Gastrocnemius medialis (tissue), 4 donors: ENCODE measurements around the gene SEPHS2.

Experiments
- POLR2A ChIP-seq, 2 donors: fragments of 450-650 bp; IDR thresholded peaks; one replicate each; pipeline ENCODE4 v1.6.1; 2017; ENCODE audit warnings: antibody characterized with exemption in 2 of 2, mild to moderate bottlenecking in 2 of 2, moderate library complexity in 2 of 2
- TF ChIP-seq, protein P1 (sequence below), 5 experiments: fragments of 450-650 bp in 3 of 5; fragments of 200-600 bp in 2 of 5; sonication (generic) in 2 of 5; IDR thresholded peaks in 4 of 5; conservative IDR thresholded peaks in 1 of 5; 1 replicate in 4 of 5; 2 replicates in 1 of 5; pipeline ENCODE4 v1.5.1; 2016 to 2019; ENCODE audit warnings: antibody characterized with exemption in 5 of 5, mild to moderate bottlenecking in 3 of 5, moderate library complexity in 3 of 5

DNA sequence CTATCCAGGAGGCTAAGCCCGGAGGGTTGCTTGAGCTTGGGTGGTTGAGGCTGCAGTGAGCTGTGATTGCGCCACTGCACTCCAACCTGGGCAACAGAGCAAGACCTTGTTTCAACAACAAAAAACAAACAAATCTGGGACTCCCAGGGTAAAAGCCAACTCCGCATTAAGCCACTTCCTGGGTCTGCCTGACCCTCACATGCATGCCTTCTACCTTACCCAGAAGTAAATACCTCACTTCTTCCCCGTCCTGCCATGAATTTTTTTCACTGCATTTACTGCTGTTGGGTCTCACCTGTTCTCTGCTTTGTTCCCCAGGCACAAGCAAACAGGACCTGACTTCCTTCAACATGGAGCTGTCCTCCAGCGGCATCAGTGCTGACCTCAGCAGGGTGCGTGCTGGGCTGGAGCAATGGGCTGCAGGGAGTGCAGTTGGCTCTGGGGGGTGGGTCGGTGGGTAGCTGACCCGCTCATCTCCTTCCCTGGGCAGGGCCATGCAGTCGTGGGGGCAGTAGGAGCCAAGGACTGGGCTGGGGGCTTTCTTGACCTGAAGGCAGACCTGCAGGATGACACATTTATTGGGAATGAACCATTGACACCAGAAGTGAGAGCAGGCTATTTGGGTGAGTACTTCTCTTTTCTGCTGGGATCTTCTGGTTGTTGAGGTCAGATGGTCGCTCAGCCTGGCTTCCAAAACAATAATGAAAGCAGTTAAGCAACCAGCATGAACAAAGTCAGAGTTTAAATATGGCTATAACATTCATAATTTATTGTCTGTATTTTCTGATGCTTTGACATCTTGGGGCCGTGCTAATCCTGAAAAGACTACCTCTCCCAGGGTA is 43.3 kb upstream of the SEPHS2 start:
- TF ChIP-seq, protein P1, sequence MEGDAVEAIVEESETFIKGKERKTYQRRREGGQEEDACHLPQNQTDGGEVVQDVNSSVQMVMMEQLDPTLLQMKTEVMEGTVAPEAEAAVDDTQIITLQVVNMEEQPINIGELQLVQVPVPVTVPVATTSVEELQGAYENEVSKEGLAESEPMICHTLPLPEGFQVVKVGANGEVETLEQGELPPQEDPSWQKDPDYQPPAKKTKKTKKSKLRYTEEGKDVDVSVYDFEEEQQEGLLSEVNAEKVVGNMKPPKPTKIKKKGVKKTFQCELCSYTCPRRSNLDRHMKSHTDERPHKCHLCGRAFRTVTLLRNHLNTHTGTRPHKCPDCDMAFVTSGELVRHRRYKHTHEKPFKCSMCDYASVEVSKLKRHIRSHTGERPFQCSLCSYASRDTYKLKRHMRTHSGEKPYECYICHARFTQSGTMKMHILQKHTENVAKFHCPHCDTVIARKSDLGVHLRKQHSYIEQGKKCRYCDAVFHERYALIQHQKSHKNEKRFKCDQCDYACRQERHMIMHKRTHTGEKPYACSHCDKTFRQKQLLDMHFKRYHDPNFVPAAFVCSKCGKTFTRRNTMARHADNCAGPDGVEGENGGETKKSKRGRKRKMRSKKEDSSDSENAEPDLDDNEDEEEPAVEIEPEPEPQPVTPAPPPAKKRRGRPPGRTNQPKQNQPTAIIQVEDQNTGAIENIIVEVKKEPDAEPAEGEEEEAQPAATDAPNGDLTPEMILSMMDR (IDR thresholded peaks at IDR 0.05 in 4 of 5, conservative IDR thresholded peaks at IDR 0.05 in 1 of 5) = no peak
- TF ChIP-seq POLR2A (IDR thresholded peaks at IDR 0.05) = no peak
